Epithelial cell of proximal tubule (primary cell): ENCODE measurements around the gene SP5. TPM values are rescaled to one million over a fixed set of nuclear protein-coding genes. Genes with fewer than 3 reads are reported as not detected.
A peak's percentile ranks its signal among the peaks of the same experiment; 100 is the strongest.

Source experiments
- DNase-seq: peaks from one replicate; pipeline ENCODE4 v3.0.0-alpha.2; 2011; ENCODE audit warnings: low read depth
- H3K4me3 ChIP-seq: 2 replicates; pipeline ENCODE4 v1.5.1; 2011; ENCODE audit warnings: low read depth, mild to moderate bottlenecking, low read length
- total RNA-seq: library from RNA; depleted of rRNA; stranded (reverse); fragments of >200 nt; gene quantifications from 2 replicates; pipeline ENCODE4 v1.2.3, GENCODE V29; 2015
- TF ChIP-seq, protein P1 (sequence below): conservative IDR thresholded peaks from 2 replicates; pipeline ENCODE4 v1.5.1; 2012; ENCODE audit warnings: low read depth, mild to moderate bottlenecking, low read length

The SP5 gene
- total RNA-seq, 1 donor from 2014 or later = not detected

- DNase-seq = peak; percentile 57
- H3K4me3 ChIP-seq = no peak overlapping the region
- TF ChIP-seq, protein P1, sequence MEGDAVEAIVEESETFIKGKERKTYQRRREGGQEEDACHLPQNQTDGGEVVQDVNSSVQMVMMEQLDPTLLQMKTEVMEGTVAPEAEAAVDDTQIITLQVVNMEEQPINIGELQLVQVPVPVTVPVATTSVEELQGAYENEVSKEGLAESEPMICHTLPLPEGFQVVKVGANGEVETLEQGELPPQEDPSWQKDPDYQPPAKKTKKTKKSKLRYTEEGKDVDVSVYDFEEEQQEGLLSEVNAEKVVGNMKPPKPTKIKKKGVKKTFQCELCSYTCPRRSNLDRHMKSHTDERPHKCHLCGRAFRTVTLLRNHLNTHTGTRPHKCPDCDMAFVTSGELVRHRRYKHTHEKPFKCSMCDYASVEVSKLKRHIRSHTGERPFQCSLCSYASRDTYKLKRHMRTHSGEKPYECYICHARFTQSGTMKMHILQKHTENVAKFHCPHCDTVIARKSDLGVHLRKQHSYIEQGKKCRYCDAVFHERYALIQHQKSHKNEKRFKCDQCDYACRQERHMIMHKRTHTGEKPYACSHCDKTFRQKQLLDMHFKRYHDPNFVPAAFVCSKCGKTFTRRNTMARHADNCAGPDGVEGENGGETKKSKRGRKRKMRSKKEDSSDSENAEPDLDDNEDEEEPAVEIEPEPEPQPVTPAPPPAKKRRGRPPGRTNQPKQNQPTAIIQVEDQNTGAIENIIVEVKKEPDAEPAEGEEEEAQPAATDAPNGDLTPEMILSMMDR = no peak
Observed at GRCh38 chr2:170739048-170739447, 23.9 kb downstream of the SP5 start.

DNA sequence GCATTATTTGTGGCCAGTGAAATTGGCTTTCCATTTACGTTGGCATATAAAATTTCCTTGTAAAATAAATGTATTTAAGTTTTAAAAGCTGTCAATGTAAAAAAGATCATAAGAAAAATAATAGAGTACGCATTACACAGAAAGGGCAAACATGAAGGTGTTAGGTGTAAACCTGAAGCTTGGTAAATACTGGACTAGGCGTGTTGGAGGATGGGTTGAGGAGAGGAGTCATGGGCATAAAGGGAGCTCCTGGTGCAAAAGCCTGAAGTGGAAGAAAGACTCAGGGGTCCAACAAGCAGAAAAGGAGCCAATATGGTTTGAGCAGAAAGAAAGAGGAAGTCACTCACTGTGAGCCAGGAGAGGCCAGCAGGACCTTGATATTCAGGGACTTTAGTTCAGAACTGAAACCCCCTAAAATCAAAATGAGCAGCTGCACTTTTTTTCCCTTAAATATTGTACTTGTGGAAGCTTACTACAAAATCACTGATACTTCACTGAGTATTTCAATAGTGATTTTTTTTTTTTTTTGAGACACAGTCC is 24.4 kb downstream of the SP5 start:
- H3K4me3 ChIP-seq = no peak overlapping the region
- TF ChIP-seq, protein P1 = no peak
- no peak for DNase-seq

GRCh38 chr2:170740660-170741059 is 25.5 kb downstream of the SP5 start:
- no peak overlapping the region for H3K4me3 ChIP-seq
- DNase-seq = no peak
- TF ChIP-seq, protein P1 = no peak

DNA sequence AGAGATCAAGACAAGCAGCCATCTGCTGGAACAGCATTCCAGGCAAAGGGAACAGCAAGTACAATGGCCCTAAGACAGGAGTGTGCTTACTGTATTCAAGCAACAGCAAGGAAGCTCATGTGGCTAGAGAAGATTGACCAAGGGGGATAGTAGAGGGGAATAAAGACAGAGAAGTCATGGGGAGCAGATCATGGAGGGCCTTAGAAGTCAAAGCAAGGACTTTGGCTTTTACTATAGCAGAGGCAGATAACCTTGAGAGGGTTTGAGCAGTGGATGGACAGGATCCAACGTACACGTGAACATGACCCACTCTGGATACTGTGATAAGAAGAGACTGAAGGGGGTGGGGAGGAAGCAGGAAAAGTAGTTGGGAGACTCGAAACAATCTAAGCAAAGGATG is 26.9 kb downstream of the SP5 start:
- TF ChIP-seq, protein P1 = no peak
- H3K4me3 ChIP-seq = no peak overlapping the region
- DNase-seq = no peak

DNA sequence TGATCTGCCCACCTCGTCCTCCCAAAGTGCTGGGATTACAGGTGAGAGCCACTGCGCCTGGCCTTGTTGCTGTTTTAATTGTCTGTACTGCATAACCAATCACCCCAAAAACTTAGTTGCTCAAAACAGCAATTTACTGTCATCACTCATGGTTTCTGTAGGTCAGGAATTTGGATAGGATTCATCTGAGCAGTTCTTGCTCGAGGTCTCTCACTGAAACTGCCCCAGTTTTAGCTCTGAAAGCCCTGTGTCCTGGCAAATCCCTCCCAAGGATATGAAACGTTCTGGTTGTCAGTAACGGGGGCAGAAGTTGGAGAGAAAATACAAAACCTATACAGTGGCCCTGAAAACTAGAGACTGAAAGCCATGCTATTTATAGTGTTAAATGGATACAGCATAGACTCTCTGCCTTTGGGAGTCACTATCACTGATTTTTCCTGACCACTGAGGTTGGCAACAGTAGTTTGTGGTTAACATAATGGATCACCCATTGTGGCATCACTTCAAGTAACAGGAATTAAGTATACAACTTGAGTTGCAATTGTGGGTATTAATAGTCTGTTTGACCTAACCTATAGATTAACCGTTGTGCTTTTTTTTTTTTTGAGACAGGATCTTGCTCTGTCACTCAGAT is 27.9 kb downstream of the SP5 start:
- peak; percentile 9 for DNase-seq
- no peak overlapping the region for H3K4me3 ChIP-seq
- TF ChIP-seq, protein P1 = no peak

- no peak for DNase-seq
- TF ChIP-seq, protein P1 = no peak
- no peak overlapping the region for H3K4me3 ChIP-seq
Observed at GRCh38 chr2:170743530-170744239, 28.5 kb downstream of the SP5 start.
